Mesenchymal stem cell (in vitro differentiated cells and primary cell): Measurements from ENCODE around the gene TGOLN2.
A peak's percentile ranks its signal among the peaks of the same experiment; 100 is the strongest.
"Not testable (repeated sequence)": the region's sequence is repeated elsewhere in the genome, so short reads cannot be mapped to it uniquely, and the experiment has no call there.

Experiments used
- DNase-seq: peaks from one replicate; pipeline ENCODE4 v3.0.0-alpha.2; 2013
- H2AFZ ChIP-seq: one replicate; pipeline ENCODE4 v1.6.1; 2013; ENCODE audit warnings: low read depth, mild to moderate bottlenecking, control low read depth, inconsistent platforms, low read length, moderate library complexity
- H2AK5ac ChIP-seq: 2 replicates; pipeline ENCODE4 v1.6.1; 2013; ENCODE audit warnings: low read length, moderate library complexity, mild to moderate bottlenecking, inconsistent platforms; ENCODE audit not compliant: severe bottlenecking
- H2BK120ac ChIP-seq: one replicate; pipeline ENCODE4 v1.6.1; 2013; ENCODE audit warnings: low read depth, mild to moderate bottlenecking, inconsistent platforms, low read length, moderate library complexity
- H2BK12ac ChIP-seq, 2 experiments: one replicate each; pipeline ENCODE4 v1.6.1; 2013; ENCODE audit warnings: inconsistent platforms in 2 of 2, low read length in 2 of 2, mild to moderate bottlenecking in 2 of 2, moderate library complexity in 2 of 2, control low read depth in 1 of 2
- H2BK15ac ChIP-seq: one replicate; pipeline ENCODE4 v1.6.1; 2013; ENCODE audit warnings: mild to moderate bottlenecking, low read depth, inconsistent platforms; ENCODE audit not compliant: poor library complexity, severe bottlenecking
- H2BK5ac ChIP-seq: 2 replicates; pipeline ENCODE4 v1.6.1; 2013; ENCODE audit warnings: low read depth, mild to moderate bottlenecking, low read length, control low read depth, inconsistent platforms; ENCODE audit not compliant: poor library complexity, severe bottlenecking
- H3K14ac ChIP-seq, 2 experiments: one replicate each; pipeline ENCODE4 v1.6.1; 2013; ENCODE audit warnings: inconsistent platforms in 2 of 2, low read length in 2 of 2, control low read depth in 1 of 2, mild to moderate bottlenecking in 1 of 2, moderate library complexity in 1 of 2
- H3K18ac ChIP-seq, 2 experiments: one replicate each; pipeline ENCODE4 v1.6.1; 2013; ENCODE audit warnings: inconsistent platforms in 2 of 2, low read length in 2 of 2, control low read depth in 1 of 2, low read depth in 1 of 2, mild to moderate bottlenecking in 1 of 2
- H3K23ac ChIP-seq, 2 experiments: one replicate each; pipeline ENCODE4 v1.6.1; 2013; ENCODE audit warnings: inconsistent platforms in 2 of 2, low read length in 2 of 2, mild to moderate bottlenecking in 2 of 2, moderate library complexity in 2 of 2, control low read depth in 1 of 2
- H3K27ac ChIP-seq: 2 replicates; pipeline ENCODE4 v1.5.1; 2013; ENCODE audit warnings: mild to moderate bottlenecking, moderate library complexity, low read length, control low read depth, inconsistent platforms; ENCODE audit not compliant: poor library complexity, severe bottlenecking
- H3K27me3 ChIP-seq, 2 experiments: 2 replicates each; pipeline versions ENCODE4 v1.6.1 to v1.7.0; 2013; ENCODE audit warnings: low read length in 2 of 2, mild to moderate bottlenecking in 2 of 2, moderate library complexity in 2 of 2, control low read depth in 1 of 2, inconsistent platforms in 1 of 2; ENCODE audit not compliant: control insufficient read depth in 1 of 2, insufficient read depth in 1 of 2
- H3K36me3 ChIP-seq, 2 experiments: 2 replicates each; pipeline versions ENCODE4 v1.6.1 to v1.7.0; 2013; ENCODE audit warnings: low read length in 2 of 2, control low read depth in 1 of 2, inconsistent platforms in 1 of 2, low read depth in 1 of 2, mild to moderate bottlenecking in 1 of 2; ENCODE audit not compliant: insufficient read depth in 2 of 2, control insufficient read depth in 1 of 2
- H3K4ac ChIP-seq, 2 experiments: one replicate each; pipeline ENCODE4 v1.6.1; 2013; ENCODE audit warnings: inconsistent platforms in 2 of 2, low read length in 2 of 2, mild to moderate bottlenecking in 2 of 2, moderate library complexity in 2 of 2, control low read depth in 1 of 2, low read depth in 1 of 2
- H3K4me1 ChIP-seq: 2 replicates; pipeline ENCODE4 v1.6.1; 2013; ENCODE audit warnings: low read depth, low read length, control low read depth; ENCODE audit not compliant: control insufficient read depth, insufficient read depth
- H3K4me2 ChIP-seq: 2 replicates; pipeline ENCODE4 v1.6.1; 2013; ENCODE audit warnings: low read length, mild to moderate bottlenecking, inconsistent platforms; ENCODE audit not compliant: poor library complexity, severe bottlenecking
- H3K4me3 ChIP-seq, 2 experiments: 2 replicates each; pipeline versions ENCODE4 v1.5.1 to v1.7.0; 2013; ENCODE audit warnings: low read length in 2 of 2, mild to moderate bottlenecking in 2 of 2, control low read depth in 1 of 2, low read depth in 1 of 2; ENCODE audit not compliant: insufficient read depth in 1 of 2
- H3K79me1 ChIP-seq: replicated peaks from 2 replicates; pipeline ENCODE4 v1.6.1; 2013; ENCODE audit warnings: mild to moderate bottlenecking, control low read depth, low read length, inconsistent platforms; ENCODE audit not compliant: poor library complexity, severe bottlenecking
- H3K9ac ChIP-seq: 2 replicates; pipeline ENCODE4 v1.7.0; 2013; ENCODE audit warnings: mild to moderate bottlenecking, low read length, moderate library complexity
- H3K9me3 ChIP-seq: 2 replicates; pipeline ENCODE4 v1.7.0; 2013; ENCODE audit warnings: mild to moderate bottlenecking, low read length; ENCODE audit not compliant: control insufficient read depth
- H4K8ac ChIP-seq: one replicate; pipeline ENCODE4 v1.6.1; 2013; ENCODE audit warnings: inconsistent platforms, mild to moderate bottlenecking, low read length, moderate library complexity
- H4K91ac ChIP-seq: one replicate; pipeline ENCODE4 v1.6.1; 2013; ENCODE audit warnings: mild to moderate bottlenecking, low read length, inconsistent platforms
- WGBS: methylation state at CpG from one replicate; pipeline ENCODE4 v1.1.7; 2013; ENCODE audit warnings: mixed read lengths; 5-methylcytosine and 5-hydroxymethylcytosine counted together

The TGOLN2 gene

GRCh38 chr2:85369500-85369899, 41.7 kb upstream of the TGOLN2 start:
- no peak overlapping the region for H2BK15ac ChIP-seq
- H3K36me3 ChIP-seq = peaks cover 22 to 44% of the 10 kb centered on the region in 2 experiments
- peaks cover 1% of the 10 kb centered on the region for H3K4me1 ChIP-seq
- no peak overlapping the region for H3K23ac ChIP-seq
- no peak overlapping the region for H2AK5ac ChIP-seq
- no peak for DNase-seq
- H3K4me3 ChIP-seq = no peak overlapping the region
- H2AFZ ChIP-seq = no peak overlapping the region
- H3K14ac ChIP-seq = no peak overlapping the region
- H3K79me1 ChIP-seq = no peaks in the 10 kb centered on the region
- no peaks in the 10 kb centered on the region for H3K27me3 ChIP-seq
- no peak overlapping the region for H2BK5ac ChIP-seq
- H3K18ac ChIP-seq = no peak overlapping the region
- 87% methylated on average over 5 of the region's 5 CpGs for WGBS
- no peaks in the 10 kb centered on the region for H3K9me3 ChIP-seq
- H2BK120ac ChIP-seq = no peak overlapping the region
- H3K4ac ChIP-seq = no peak overlapping the region
- H3K27ac ChIP-seq = no peak overlapping the region
- no peak overlapping the region for H4K8ac ChIP-seq
- H4K91ac ChIP-seq = peak overlapping the region; percentile 48
- peak overlapping the region in 1 of 2 experiments; percentile 19 for H2BK12ac ChIP-seq
- H3K9ac ChIP-seq = no peak overlapping the region
- no peak overlapping the region for H3K4me2 ChIP-seq

GRCh38 chr2:85368921-85369320, 41.1 kb upstream of the TGOLN2 start:
- H4K8ac ChIP-seq = no peak overlapping the region
- no peak overlapping the region for H3K18ac ChIP-seq
- DNase-seq = no peak
- H4K91ac ChIP-seq = no peak overlapping the region
- H3K4me3 ChIP-seq = no peak overlapping the region
- H3K14ac ChIP-seq = no peak overlapping the region
- H3K9ac ChIP-seq = no peak overlapping the region
- no peak overlapping the region for H2AK5ac ChIP-seq
- H3K27ac ChIP-seq = no peak overlapping the region
- no peak overlapping the region for H2AFZ ChIP-seq
- H3K27me3 ChIP-seq = no peaks in the 10 kb centered on the region
- H3K9me3 ChIP-seq = no peaks in the 10 kb centered on the region
- no peak overlapping the region for H3K4ac ChIP-seq
- no peak overlapping the region for H2BK120ac ChIP-seq
- no peak overlapping the region for H2BK5ac ChIP-seq
- H3K23ac ChIP-seq = no peak overlapping the region
- H2BK12ac ChIP-seq = no peak overlapping the region
- peaks cover 22 to 48% of the 10 kb centered on the region in 2 experiments for H3K36me3 ChIP-seq
- peaks cover 1% of the 10 kb centered on the region for H3K4me1 ChIP-seq
- no peak overlapping the region for H2BK15ac ChIP-seq
- no peak overlapping the region for H3K4me2 ChIP-seq
- no peaks in the 10 kb centered on the region for H3K79me1 ChIP-seq

- no peaks in the 10 kb centered on the region for H3K9me3 ChIP-seq
- no peak overlapping the region for H4K8ac ChIP-seq
- H3K4me1 ChIP-seq = peaks cover 1% of the 10 kb centered on the region
- no peak overlapping the region for H3K27ac ChIP-seq
- H3K4me2 ChIP-seq = no peak overlapping the region
- no peaks in the 10 kb centered on the region for H3K79me1 ChIP-seq
- no peak overlapping the region for H2AFZ ChIP-seq
- H3K14ac ChIP-seq = no peak overlapping the region
- no peak for DNase-seq
- no peak overlapping the region for H2BK15ac ChIP-seq
- no peak overlapping the region for H4K91ac ChIP-seq
- H3K36me3 ChIP-seq = peaks cover 27 to 59% of the 10 kb centered on the region in 2 experiments
- H3K23ac ChIP-seq = no peak overlapping the region
- H3K4ac ChIP-seq = no peak overlapping the region
- no peak overlapping the region for H3K18ac ChIP-seq
- no peak overlapping the region for H2AK5ac ChIP-seq
- no peak overlapping the region for H2BK12ac ChIP-seq
- H2BK120ac ChIP-seq = no peak overlapping the region
- no peak overlapping the region for H3K4me3 ChIP-seq
- 93% methylated on average over 5 of the region's 5 CpGs for WGBS
- no peaks in the 10 kb centered on the region for H3K27me3 ChIP-seq
- H2BK5ac ChIP-seq = no peak overlapping the region
- no peak overlapping the region for H3K9ac ChIP-seq
These were observed 39.4 kb upstream of the TGOLN2 start for GRCh38 chr2:85367180-85367579.

- not testable (repeated sequence) for H4K8ac ChIP-seq, H2BK5ac ChIP-seq, H3K27me3 ChIP-seq, H3K27ac ChIP-seq, H2AFZ ChIP-seq, H2BK12ac ChIP-seq, H3K4ac ChIP-seq, DNase-seq, H3K9ac ChIP-seq, H2BK15ac ChIP-seq, H3K4me3 ChIP-seq, H3K79me1 ChIP-seq, H2BK120ac ChIP-seq, H4K91ac ChIP-seq, H3K18ac ChIP-seq, H3K9me3 ChIP-seq, H3K4me1 ChIP-seq, H3K4me2 ChIP-seq, H3K14ac ChIP-seq, H3K23ac ChIP-seq, H2AK5ac ChIP-seq
- peaks cover 14 to 63% of the 10 kb centered on the region in 2 experiments for H3K36me3 ChIP-seq
- 94% methylated on average over 3 of the region's 5 CpGs for whole genome bisulfite sequencing
These were observed 35.0 kb upstream of the TGOLN2 start for GRCh38 chr2:85362653-85363387.
